Keratinocyte (primary cell): ENCODE results near the gene MYH9. TPM values are rescaled to one million over a fixed set of nuclear protein-coding genes. Genes with fewer than 3 reads are reported as not detected.

ENCODE experiments used
- DNase-seq: peaks from one replicate; pipeline ENCODE4 v3.0.0-alpha.2; 2011; ENCODE audit warnings: low read depth, missing footprints, low spot score
- FAIRE-seq: peaks from 2 replicates; lab custom pipeline; 2011; peaks lifted over from hg19 to GRCh38; lab: Jason Lieb, UNC
- H2AFZ ChIP-seq: 2 replicates; pipeline ENCODE4 v1.6.0; 2012; ENCODE audit warnings: low read length, control low read depth, inconsistent platforms; ENCODE audit not compliant: control insufficient read depth
- H3K27ac ChIP-seq: 2 replicates; pipeline ENCODE4 v1.5.1; 2011; ENCODE audit warnings: low read length; ENCODE audit not compliant: control insufficient read depth, insufficient read depth
- H3K27me3 ChIP-seq: 3 replicates; pipeline ENCODE4 v1.6.0; 2011; ENCODE audit warnings: low read length; ENCODE audit not compliant: control insufficient read depth, insufficient read depth; ENCODE audit errors: extremely low read depth
- H3K36me3 ChIP-seq, 2 experiments: 2 replicates in 1 of 2; 3 replicates in 1 of 2; pipeline ENCODE4 v1.5.1; 2011; ENCODE audit warnings: low read length in 2 of 2, mild to moderate bottlenecking in 1 of 2; ENCODE audit not compliant: control insufficient read depth in 2 of 2, insufficient read depth in 2 of 2; ENCODE audit errors: extremely low read depth in 1 of 2
- H3K4me1 ChIP-seq: 3 replicates; pipeline ENCODE4 v1.5.1; 2011; ENCODE audit warnings: low read length; ENCODE audit not compliant: control insufficient read depth, insufficient read depth; ENCODE audit errors: extremely low read depth
- H3K4me2 ChIP-seq: 3 replicates; pipeline ENCODE4 v1.6.0; 2011; ENCODE audit warnings: low read depth, low read length; ENCODE audit not compliant: control insufficient read depth, insufficient read depth; ENCODE audit errors: extremely low read depth
- H3K4me3 ChIP-seq, 3 experiments: fragments of 200-600 bp in 1 of 3; sonication (generic) in 1 of 3; 2 replicates in 2 of 3; 3 replicates in 1 of 3; pipeline ENCODE4 v1.5.1; 2011 to 2016; ENCODE audit warnings: low read length in 3 of 3, mild to moderate bottlenecking in 3 of 3, control low read depth in 2 of 3, inconsistent platforms in 1 of 3, low read depth in 1 of 3, mixed read lengths in 1 of 3, mixed run types in 1 of 3, moderate library complexity in 1 of 3; ENCODE audit not compliant: control insufficient read depth in 2 of 3, insufficient read depth in 2 of 3; ENCODE audit errors: extremely low read depth in 1 of 3
- H3K79me2 ChIP-seq: 2 replicates; pipeline ENCODE4 v1.6.0; 2012; ENCODE audit warnings: low read length; ENCODE audit not compliant: control insufficient read depth, insufficient read depth
- H3K9ac ChIP-seq: 3 replicates; pipeline ENCODE4 v1.6.0; 2011; ENCODE audit warnings: low read length; ENCODE audit not compliant: control insufficient read depth, insufficient read depth; ENCODE audit errors: extremely low read depth
- H3K9me1 ChIP-seq: 3 replicates; pipeline ENCODE4 v1.6.0; 2011; ENCODE audit warnings: low read length; ENCODE audit not compliant: control insufficient read depth, insufficient read depth; ENCODE audit errors: extremely low read depth
- H3K9me3 ChIP-seq: 2 replicates; pipeline ENCODE4 v1.5.1; 2012; ENCODE audit warnings: low read depth, low read length; ENCODE audit not compliant: control insufficient read depth
- H4K20me1 ChIP-seq: 3 replicates; pipeline ENCODE4 v1.6.0; 2011; ENCODE audit warnings: low read length; ENCODE audit not compliant: control insufficient read depth, insufficient read depth; ENCODE audit errors: extremely low read depth
- EZH2 ChIP-seq: IDR thresholded peaks from one replicate; pipeline ENCODE4 v1.6.1; 2012; ENCODE audit warnings: inconsistent platforms, mild to moderate bottlenecking, low read length, moderate library complexity
- dilution Hi-C: fragments of 300-500 bp; cut with MboI; formaldehyde crosslinking; loops from one replicate; pipeline ENCODE4 v1.7.0; 2020; ENCODE audit warnings: low sequenced_read_pairs; ENCODE audit not compliant: extremely low pct_ligation_motif_present
- polyA plus RNA-seq, 5 experiments: library from polyadenylated mRNA; depleted of rRNA in 3 of 5; stranded (reverse) in 3 of 5; stranded (forward) in 1 of 5; unstranded in 1 of 5; fragments of >200 nt; gene quantifications; 1 replicate in 1 of 5; 2 replicates in 3 of 5; 3 replicates in 1 of 5; pipeline versions ENCODE4 v1.2.1 to v1.2.3, GENCODE V29; 2011 to 2012; ENCODE audit warnings: missing spikeins in 2 of 5, low read depth in 1 of 5, low replicate concordance in 1 of 5
- TF ChIP-seq, protein P1 (sequence below), 3 experiments: IDR thresholded peaks in 1 of 3; conservative IDR thresholded peaks in 1 of 3; optimal IDR thresholded peaks in 1 of 3; 2 replicates in 2 of 3; 3 replicates in 1 of 3; pipeline versions ENCODE3 to v1.5.1; 2011; ENCODE audit warnings: low read length in 3 of 3, mild to moderate bottlenecking in 3 of 3, moderate library complexity in 2 of 3, control low read depth in 1 of 3, inconsistent platforms in 1 of 3; ENCODE audit not compliant: insufficient read depth in 2 of 3; ENCODE audit errors: extremely low read depth in 1 of 3

The MYH9 gene
- polyA plus RNA-seq, 1 donor (not counting 4 experiments of a cell fraction or from before 2014, with no cell fraction given): 351 TPM

DNA sequence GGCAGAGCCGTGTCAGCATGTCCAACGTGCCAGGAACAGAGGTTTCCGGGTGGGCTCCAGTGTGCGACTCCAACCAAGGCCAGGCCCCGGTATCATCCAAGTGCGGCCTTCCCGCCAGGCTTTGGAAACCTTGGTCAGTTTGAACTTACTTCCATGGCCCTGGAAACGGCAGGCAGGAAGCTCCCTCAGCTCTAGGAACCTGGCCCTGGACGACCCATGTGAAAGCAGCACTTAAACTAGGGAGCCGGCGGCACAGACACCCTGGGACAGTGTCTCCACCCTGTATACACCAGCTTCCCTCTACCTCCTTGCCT lies 65.2 kb downstream of the MYH9 start:
- Histone ChIP-seq H3K4me3 (no peak overlapping the region), H3K4me1 (peaks cover 53% of the 10 kb centered on the region), H3K36me3 (peaks cover 63 to 96% of the 10 kb centered on the region in 2 experiments), H3K9ac (no peak overlapping the region), H3K4me2 (no peak overlapping the region), H3K27ac (peak overlapping the region; percentile 18), H4K20me1 (peaks cover 10% of the 10 kb centered on the region), H3K9me1 (peaks cover 2% of the 10 kb centered on the region), H2AFZ (no peak overlapping the region), H3K79me2 (peaks cover 95% of the 10 kb centered on the region), H3K9me3 (no peaks in the 10 kb centered on the region), H3K27me3 (no peaks in the 10 kb centered on the region)
- DNase-seq (no peak), FAIRE-seq (no peak)
- dilution Hi-C loops: no loop called here
- no peak for TF ChIP-seq EZH2
- TF ChIP-seq, protein P1, sequence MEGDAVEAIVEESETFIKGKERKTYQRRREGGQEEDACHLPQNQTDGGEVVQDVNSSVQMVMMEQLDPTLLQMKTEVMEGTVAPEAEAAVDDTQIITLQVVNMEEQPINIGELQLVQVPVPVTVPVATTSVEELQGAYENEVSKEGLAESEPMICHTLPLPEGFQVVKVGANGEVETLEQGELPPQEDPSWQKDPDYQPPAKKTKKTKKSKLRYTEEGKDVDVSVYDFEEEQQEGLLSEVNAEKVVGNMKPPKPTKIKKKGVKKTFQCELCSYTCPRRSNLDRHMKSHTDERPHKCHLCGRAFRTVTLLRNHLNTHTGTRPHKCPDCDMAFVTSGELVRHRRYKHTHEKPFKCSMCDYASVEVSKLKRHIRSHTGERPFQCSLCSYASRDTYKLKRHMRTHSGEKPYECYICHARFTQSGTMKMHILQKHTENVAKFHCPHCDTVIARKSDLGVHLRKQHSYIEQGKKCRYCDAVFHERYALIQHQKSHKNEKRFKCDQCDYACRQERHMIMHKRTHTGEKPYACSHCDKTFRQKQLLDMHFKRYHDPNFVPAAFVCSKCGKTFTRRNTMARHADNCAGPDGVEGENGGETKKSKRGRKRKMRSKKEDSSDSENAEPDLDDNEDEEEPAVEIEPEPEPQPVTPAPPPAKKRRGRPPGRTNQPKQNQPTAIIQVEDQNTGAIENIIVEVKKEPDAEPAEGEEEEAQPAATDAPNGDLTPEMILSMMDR (optimal IDR thresholded peaks at IDR 0.05 in 1 of 3, IDR thresholded peaks at IDR 0.05 in 1 of 3, conservative IDR thresholded peaks at IDR 0.05 in 1 of 3; ENCODE audit: extremely low read depth in 1 of 3, insufficient read depth in 2 of 3, low read length in 3 of 3): no peak

DNA sequence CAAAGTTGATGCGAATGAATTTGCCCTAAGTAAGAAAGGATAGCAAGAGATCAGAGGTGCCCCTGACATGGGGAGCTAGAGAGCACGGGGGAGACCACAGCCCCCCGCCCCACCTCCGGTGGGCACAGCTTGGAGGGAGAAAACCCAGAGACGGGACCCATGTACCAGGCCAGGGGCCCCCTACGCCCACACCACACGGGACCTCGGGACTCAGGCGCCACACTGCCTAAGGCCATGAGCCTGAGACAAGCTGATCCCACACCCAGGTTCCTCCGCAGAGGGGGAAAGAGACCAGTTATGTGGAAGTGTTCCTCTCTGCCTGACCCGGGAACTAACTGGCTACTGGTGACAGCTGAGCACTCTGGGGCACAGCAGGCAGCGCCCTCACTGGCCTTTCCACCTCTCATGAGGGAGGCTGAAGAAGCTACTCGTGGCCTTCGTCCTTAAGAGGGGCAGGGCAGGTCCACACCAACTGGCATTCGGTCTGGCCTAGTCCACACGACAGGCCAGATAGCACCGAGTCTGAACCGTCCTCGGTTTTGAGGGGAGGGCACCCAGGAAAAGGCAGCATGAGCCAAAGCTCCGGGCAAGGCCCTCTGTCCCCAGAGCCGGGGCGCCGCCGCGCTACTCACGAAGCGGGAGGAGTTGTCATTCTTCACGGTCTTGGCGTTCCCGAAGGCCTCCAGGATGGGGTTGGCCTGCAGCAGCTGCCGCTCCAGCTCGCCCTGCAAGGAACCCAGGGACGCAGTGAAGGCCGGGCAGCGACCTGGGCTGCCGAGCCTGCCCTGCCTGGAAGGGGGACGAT lies 65.8 kb downstream of the MYH9 start:
- dilution Hi-C loops: no loop called here
- no peak overlapping the region for H3K4me2 ChIP-seq
- no peaks in the 10 kb centered on the region for H3K9me3 ChIP-seq
- TF ChIP-seq EZH2: no peak
- TF ChIP-seq, protein P1 (optimal IDR thresholded peaks at IDR 0.05 in 1 of 3, IDR thresholded peaks at IDR 0.05 in 1 of 3, conservative IDR thresholded peaks at IDR 0.05 in 1 of 3; ENCODE audit: extremely low read depth in 1 of 3, insufficient read depth in 2 of 3, low read length in 3 of 3): no peak
- peak overlapping the region; percentile 38 for H3K27ac ChIP-seq
- peaks cover 59 to 96% of the 10 kb centered on the region in 2 experiments for H3K36me3 ChIP-seq
- H2AFZ ChIP-seq: no peak overlapping the region
- H3K4me1 ChIP-seq: peaks cover 47% of the 10 kb centered on the region
- no peak overlapping the region for H3K9ac ChIP-seq
- peaks cover 2% of the 10 kb centered on the region for H3K9me1 ChIP-seq
- FAIRE-seq: no peak
- peaks cover 10% of the 10 kb centered on the region for H4K20me1 ChIP-seq
- no peak for DNase-seq
- peaks cover 92% of the 10 kb centered on the region for H3K79me2 ChIP-seq
- H3K27me3 ChIP-seq: no peaks in the 10 kb centered on the region
- no peak overlapping the region for H3K4me3 ChIP-seq
